GM18868 (cell line): ENCODE results near the gene OLFM1.
"Not testable (repeated sequence)": the region's sequence is repeated elsewhere in the genome, so short reads cannot be mapped to it uniquely, and the experiment has no call there.

Source experiments
- ATAC-seq: cut with Tn5 transposase; IDR thresholded peaks from one replicate; pipeline ENCODE4 v1.9.1; 2021; ENCODE audit warnings: mild to moderate bottlenecking, moderate library complexity; ENCODE audit not compliant: unreplicated experiment

Gene OLFM1

GRCh38 chr9:135056541-135056940 is 30.9 kb upstream of the OLFM1 start:
- no peak for ATAC-seq

- ATAC-seq: no peak
Measured at GRCh38 chr9:135060461-135061116, 26.9 kb upstream of the OLFM1 start.

- no peak for ATAC-seq
Measured at GRCh38 chr9:135061441-135061840, 26.0 kb upstream of the OLFM1 start.

- ATAC-seq: no peak
Measured at GRCh38 chr9:135062254-135062653, 25.2 kb upstream of the OLFM1 start.

GRCh38 chr9:135063466-135063865 is 24.0 kb upstream of the OLFM1 start:
- not testable (repeated sequence) for ATAC-seq

GRCh38 chr9:135063888-135064287 is 23.6 kb upstream of the OLFM1 start:
- not testable (repeated sequence) for ATAC-seq

GRCh38 chr9:135065151-135065550 is 22.3 kb upstream of the OLFM1 start:
- ATAC-seq: no peak

GRCh38 chr9:135065804-135066203 is 21.7 kb upstream of the OLFM1 start:
- ATAC-seq: no peak

GRCh38 chr9:135066291-135066690 is 21.2 kb upstream of the OLFM1 start:
- ATAC-seq: no peak

- ATAC-seq: no peak
Measured at GRCh38 chr9:135067096-135067710, 20.3 kb upstream of the OLFM1 start.

GRCh38 chr9:135068776-135069415 is 18.6 kb upstream of the OLFM1 start:
- no peak for ATAC-seq

- no peak for ATAC-seq
Measured at GRCh38 chr9:135069558-135070197, 17.8 kb upstream of the OLFM1 start.

GRCh38 chr9:135070198-135070951 is 17.1 kb upstream of the OLFM1 start:
- no peak for ATAC-seq

GRCh38 chr9:135070964-135071735 is 16.3 kb upstream of the OLFM1 start:
- no peak for ATAC-seq

- no peak for ATAC-seq
Measured at GRCh38 chr9:135073081-135073740, 14.3 kb upstream of the OLFM1 start.

- no peak for ATAC-seq
Measured at GRCh38 chr9:135073741-135074305, 13.6 kb upstream of the OLFM1 start.

GRCh38 chr9:135074354-135075233 is 12.9 kb upstream of the OLFM1 start:
- ATAC-seq: no peak
